ENCODE data around the gene PVR. TPM values are rescaled to one million over a fixed set of nuclear protein-coding genes. Genes with fewer than 3 reads are reported as not detected.
"Not testable (repeated sequence)": the region's sequence is repeated elsewhere in the genome, so short reads cannot be mapped to it uniquely, and the experiment has no call there.

PVR gene
- total and polyA plus RNA-seq, 9 of the 15 experiments (the other 6 are each of a cell fraction or from before 2014, with no cell fraction given) = 0.89 to 14.5 (median 9.8) TPM

DNA sequence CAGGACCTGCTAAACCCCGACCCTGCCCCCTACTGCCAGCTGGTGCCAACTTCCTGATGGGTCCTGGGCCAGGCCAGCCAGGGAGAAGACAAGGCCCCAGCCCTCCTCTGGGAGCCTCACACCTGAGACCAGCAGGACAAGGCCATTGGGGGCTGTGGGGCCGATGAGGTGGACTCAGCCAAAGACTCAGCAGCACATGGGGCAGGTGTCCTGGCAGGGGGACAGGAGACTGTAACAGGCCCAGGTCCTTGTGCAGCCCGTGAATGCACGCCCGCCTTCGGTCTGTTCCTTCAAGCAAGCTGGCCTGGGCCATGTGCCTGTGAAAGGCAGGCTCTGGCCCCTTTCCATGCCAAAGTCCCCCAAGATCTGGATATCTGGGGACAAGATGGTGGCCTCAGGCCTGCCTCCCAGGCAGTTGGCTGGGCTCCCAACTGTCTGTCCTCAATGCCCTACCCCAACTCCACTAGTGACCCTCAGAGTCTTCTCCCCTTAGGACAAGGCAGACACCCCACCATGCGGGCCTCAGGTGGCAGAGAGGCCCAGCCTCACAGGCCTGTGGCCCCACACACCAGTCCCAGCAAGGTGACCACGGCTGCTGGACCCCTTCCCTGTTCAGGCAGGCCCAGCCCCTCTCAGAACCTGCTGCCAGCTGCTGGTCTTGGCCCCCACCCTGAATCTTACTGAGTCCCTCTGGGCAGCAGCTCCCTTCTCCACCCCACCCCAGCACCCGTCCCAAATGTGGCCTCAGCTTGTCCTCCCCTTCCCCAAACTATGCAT lies 39.9 kb downstream of the PVR start (continued):
- TF ChIP-seq, protein P1, sequence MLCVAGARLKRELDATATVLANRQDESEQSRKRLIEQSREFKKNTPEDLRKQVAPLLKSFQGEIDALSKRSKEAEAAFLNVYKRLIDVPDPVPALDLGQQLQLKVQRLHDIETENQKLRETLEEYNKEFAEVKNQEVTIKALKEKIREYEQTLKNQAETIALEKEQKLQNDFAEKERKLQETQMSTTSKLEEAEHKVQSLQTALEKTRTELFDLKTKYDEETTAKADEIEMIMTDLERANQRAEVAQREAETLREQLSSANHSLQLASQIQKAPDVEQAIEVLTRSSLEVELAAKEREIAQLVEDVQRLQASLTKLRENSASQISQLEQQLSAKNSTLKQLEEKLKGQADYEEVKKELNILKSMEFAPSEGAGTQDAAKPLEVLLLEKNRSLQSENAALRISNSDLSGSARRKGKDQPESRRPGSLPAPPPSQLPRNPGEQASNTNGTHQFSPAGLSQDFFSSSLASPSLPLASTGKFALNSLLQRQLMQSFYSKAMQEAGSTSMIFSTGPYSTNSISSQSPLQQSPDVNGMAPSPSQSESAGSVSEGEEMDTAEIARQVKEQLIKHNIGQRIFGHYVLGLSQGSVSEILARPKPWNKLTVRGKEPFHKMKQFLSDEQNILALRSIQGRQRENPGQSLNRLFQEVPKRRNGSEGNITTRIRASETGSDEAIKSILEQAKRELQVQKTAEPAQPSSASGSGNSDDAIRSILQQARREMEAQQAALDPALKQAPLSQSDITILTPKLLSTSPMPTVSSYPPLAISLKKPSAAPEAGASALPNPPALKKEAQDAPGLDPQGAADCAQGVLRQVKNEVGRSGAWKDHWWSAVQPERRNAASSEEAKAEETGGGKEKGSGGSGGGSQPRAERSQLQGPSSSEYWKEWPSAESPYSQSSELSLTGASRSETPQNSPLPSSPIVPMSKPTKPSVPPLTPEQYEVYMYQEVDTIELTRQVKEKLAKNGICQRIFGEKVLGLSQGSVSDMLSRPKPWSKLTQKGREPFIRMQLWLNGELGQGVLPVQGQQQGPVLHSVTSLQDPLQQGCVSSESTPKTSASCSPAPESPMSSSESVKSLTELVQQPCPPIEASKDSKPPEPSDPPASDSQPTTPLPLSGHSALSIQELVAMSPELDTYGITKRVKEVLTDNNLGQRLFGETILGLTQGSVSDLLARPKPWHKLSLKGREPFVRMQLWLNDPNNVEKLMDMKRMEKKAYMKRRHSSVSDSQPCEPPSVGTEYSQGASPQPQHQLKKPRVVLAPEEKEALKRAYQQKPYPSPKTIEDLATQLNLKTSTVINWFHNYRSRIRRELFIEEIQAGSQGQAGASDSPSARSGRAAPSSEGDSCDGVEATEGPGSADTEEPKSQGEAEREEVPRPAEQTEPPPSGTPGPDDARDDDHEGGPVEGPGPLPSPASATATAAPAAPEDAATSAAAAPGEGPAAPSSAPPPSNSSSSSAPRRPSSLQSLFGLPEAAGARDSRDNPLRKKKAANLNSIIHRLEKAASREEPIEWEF (CRISPR knock-in tag; IDR thresholded peaks at IDR 0.05) = no peak
- no peak for TF ChIP-seq MTA1 (IDR thresholded peaks at IDR 0.05; ENCODE audit: borderline replicate concordance)

DNA sequence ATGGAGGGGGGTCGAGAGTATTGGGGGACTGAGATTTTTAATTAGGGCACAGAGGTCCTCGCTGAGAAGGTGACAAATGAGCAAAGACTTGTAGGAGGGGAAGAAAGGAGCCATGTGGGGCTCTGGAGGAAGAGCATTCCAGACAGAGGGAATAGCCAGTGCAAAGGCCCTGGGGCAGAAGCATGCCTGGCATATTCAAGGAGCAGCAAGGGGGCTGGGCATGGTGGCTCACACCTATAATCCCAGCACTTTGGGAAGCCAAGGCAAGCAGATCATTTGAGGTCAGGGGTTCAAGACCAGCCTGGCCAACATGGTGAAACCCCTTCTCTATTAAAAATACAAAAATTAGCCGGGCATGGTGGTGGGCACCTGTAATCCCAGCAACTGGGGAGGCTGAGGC lies 40.7 kb downstream of the PVR start:
- DNase-seq (ENCODE audit: extremely low read depth in 1 of 4, low spot score in 3 of 4); H3K27me3 ChIP-seq (ENCODE audit: control insufficient read depth in 2 of 2, insufficient read depth in 2 of 2, low read length in 2 of 2); FAIRE-seq; ATAC-seq; BruUV-seq (replicated peaks); H2AFZ ChIP-seq (ENCODE audit: low read depth, low read length); H3K79me2 ChIP-seq (ENCODE audit: control insufficient read depth, insufficient read depth, low read length); H3K27ac ChIP-seq (ENCODE audit: extremely low read depth, low read depth, low read length); H3K4me2 ChIP-seq (ENCODE audit: insufficient read depth, low read length); H3K4me3 ChIP-seq; H3K9me1 ChIP-seq (ENCODE audit: control insufficient read depth, insufficient read depth, low read length); POLR2A ChIA-PET; H3K36me3 ChIP-seq (ENCODE audit: control insufficient read depth, insufficient read depth, low read length); in situ Hi-C loops (cut with MboI); H3K9ac ChIP-seq (ENCODE audit: insufficient read depth in 1 of 2, low read depth in 2 of 2, low read length in 2 of 2); H4K20me1 ChIP-seq (replicated peaks; ENCODE audit: control insufficient read depth, insufficient read depth, low read length); H3K9me3 ChIP-seq (replicated peaks; ENCODE audit: control insufficient read depth, insufficient read depth, low read depth, low read length): not testable (repeated sequence)
- 59% methylated on average over 3 of the region's 3 CpGs for WGBS (ENCODE audit: insufficient coverage, low coverage, missing lambda C conversion rate)
- intact Hi-C loops (cut with micrococcal nuclease) = loop anchor here (10.0 kb wide), 1 partner anchor 110 kb away; no protein-coding TSS in a partner anchor
- H3K4me1 ChIP-seq (replicated peaks in 1 of 2; ENCODE audit: control insufficient read depth in 2 of 2, insufficient read depth in 2 of 2, low read length in 2 of 2) = peaks cover 6 to 19% of the 10 kb centered on the region in 2 experiments
- CTCF ChIA-PET (ENCODE audit: low intra/inter-chr PET ratio) = interaction anchor here (1.1 kb wide), 1 partner anchor 161 kb away, joined by 4 read pairs; the partner anchor contains the start of gene NECTIN2
- peak; percentile 57 for TF ChIP-seq CHD4 (IDR thresholded peaks at IDR 0.05; ENCODE audit: insufficient read depth, insufficient replicate concordance, low read depth, low read length, poor library complexity, severe bottlenecking)
- TF ChIP-seq RCOR1 (IDR thresholded peaks at IDR 0.05; ENCODE audit: borderline replicate concordance in 1 of 2, low read depth in 2 of 2, low read length in 2 of 2) = 0 out of 4 replicates have a peak, but pooled peaks of 1 of the 2 experiments have one; percentile 13
- TF ChIP-seq RBM25 (IDR thresholded peaks at IDR 0.05; ENCODE audit: low read depth, low read length, severe bottlenecking) = peak; percentile 62
- TF ChIP-seq HDAC2 (IDR thresholded peaks at IDR 0.05) = peak; percentile 22; the same call in 1 of the 2 replicates
- peak; percentile 55 to 69; a peak in 2 of 4 replicates for TF ChIP-seq KDM1A (IDR thresholded peaks at IDR 0.05)
- TF ChIP-seq SMARCA5 (IDR thresholded peaks at IDR 0.05) = peak; percentile 93
- 0 out of 2 replicates have a peak, but pooled peaks have one; percentile 65 for TF ChIP-seq PTBP1 (IDR thresholded peaks at IDR 0.05; ENCODE audit: low read depth, low read length)
- TF ChIP-seq ZFP36 (IDR thresholded peaks at IDR 0.05; ENCODE audit: low read depth, low read length, partially characterized antibody) = peak; percentile 52
- peak; percentile 88 for TF ChIP-seq BCOR (IDR thresholded peaks at IDR 0.05)
